Immature natural killer cell (primary cell): Measurements from ENCODE around the gene DCPS. TPM values are rescaled to one million over a fixed set of nuclear protein-coding genes. Genes with fewer than 3 reads are reported as not detected.

Experiments used
- DNase-seq, 3 donors: peaks; one replicate each; pipeline ENCODE4 v3.0.0; 2022; ENCODE audit warnings: mixed read lengths in 1 of 3
- H3K27ac Mint-ChIP-seq, 6 donors: one replicate each; pipeline ENCODE4 v1.8.0; 2020; ENCODE audit warnings: mixed read lengths in 6 of 6, mild to moderate bottlenecking in 5 of 6, inconsistent platforms in 4 of 6, moderate library complexity in 3 of 6
- H3K27me3 Mint-ChIP-seq, 3 donors: one replicate each; pipeline ENCODE4 v1.8.0; 2020 to 2021; ENCODE audit warnings: low read depth in 3 of 3, mild to moderate bottlenecking in 3 of 3, mixed read lengths in 3 of 3, moderate library complexity in 3 of 3, inconsistent platforms in 1 of 3
- H3K36me3 Mint-ChIP-seq, 3 donors: one replicate each; pipeline ENCODE4 v1.8.0; 2020; ENCODE audit warnings: mixed read lengths in 3 of 3, inconsistent platforms in 2 of 3, mild to moderate bottlenecking in 2 of 3
- H3K4me1 Mint-ChIP-seq, 2 donors: one replicate each; pipeline ENCODE4 v1.8.0; 2020; ENCODE audit warnings: inconsistent platforms in 2 of 2, mild to moderate bottlenecking in 2 of 2, mixed read lengths in 2 of 2, moderate library complexity in 1 of 2
- H3K4me3 Mint-ChIP-seq, 5 donors: one replicate each; pipeline ENCODE4 v1.8.0; 2020; ENCODE audit warnings: mild to moderate bottlenecking in 5 of 5, mixed read lengths in 5 of 5, inconsistent platforms in 3 of 5, moderate library complexity in 3 of 5
- H3K9me3 Mint-ChIP-seq, 6 donors: one replicate each; pipeline ENCODE4 v1.8.0; 2020; ENCODE audit warnings: mild to moderate bottlenecking in 6 of 6, mixed read lengths in 6 of 6, inconsistent platforms in 4 of 6, moderate library complexity in 3 of 6
- polyA plus RNA-seq, 3 donors: library from polyadenylated mRNA; unstranded; fragments of 300-500 nt; fragmentation: Illumina TruSeq; gene quantifications; one replicate each; pipeline ENCODE4 v1.2.3, GENCODE V29; 2021

Gene DCPS
- polyA plus RNA-seq, 3 donors from 2014 or later: 33.1 to 65.7 (median 40.6) TPM

GRCh38 chr11:126319374-126319740 lies 15.5 kb downstream of the DCPS start:
- H3K27me3 Mint-ChIP-seq: peaks cover 2 to 12% (median 3%) of the 10 kb centered on the region in 3 donors
- H3K4me1 Mint-ChIP-seq: peaks cover 56 to 57% of the 10 kb centered on the region in 2 donors
- H3K27ac Mint-ChIP-seq: peak overlapping the region; percentile 98 to 99 (median 98)
- H3K9me3 Mint-ChIP-seq: no peaks in the 10 kb centered on the region
- peaks cover 11 to 27% (median 19%) of the 10 kb centered on the region in 3 donors for H3K36me3 Mint-ChIP-seq
- peak overlapping the region; percentile 58 to 86 (median 80) for H3K4me3 Mint-ChIP-seq
- no peak for DNase-seq

GRCh38 chr11:126322996-126323395 lies 19.1 kb downstream of the DCPS start:
- Mint-ChIP-seq H3K27ac (no peak overlapping the region), H3K4me3 (no peak overlapping the region), H3K27me3 (peaks cover 2 to 6% (median 3%) of the 10 kb centered on the region in 3 donors), H3K36me3 (peaks cover 10 to 24% (median 14%) of the 10 kb centered on the region in 3 donors), H3K9me3 (no peaks in the 10 kb centered on the region), H3K4me1 (peaks cover 48 to 54% of the 10 kb centered on the region in 2 donors)
- no peak for DNase-seq

- Mint-ChIP-seq H3K4me1 (peaks cover 52 to 54% of the 10 kb centered on the region in 2 donors), H3K27ac (peak overlapping the region; percentile 82 to 97 (median 94)), H3K9me3 (no peaks in the 10 kb centered on the region), H3K27me3 (peaks cover 17 to 25% (median 17%) of the 10 kb centered on the region in 3 donors), H3K36me3 (peaks cover 5 to 15% (median 15%) of the 10 kb centered on the region in 3 donors), H3K4me3 (peak overlapping the region in 4 of 5 donors; percentile 36 to 55 (median 43))
- DNase-seq: no peak
These were observed 23.6 kb downstream of the DCPS start for GRCh38 chr11:126327281-126328000.

DNA sequence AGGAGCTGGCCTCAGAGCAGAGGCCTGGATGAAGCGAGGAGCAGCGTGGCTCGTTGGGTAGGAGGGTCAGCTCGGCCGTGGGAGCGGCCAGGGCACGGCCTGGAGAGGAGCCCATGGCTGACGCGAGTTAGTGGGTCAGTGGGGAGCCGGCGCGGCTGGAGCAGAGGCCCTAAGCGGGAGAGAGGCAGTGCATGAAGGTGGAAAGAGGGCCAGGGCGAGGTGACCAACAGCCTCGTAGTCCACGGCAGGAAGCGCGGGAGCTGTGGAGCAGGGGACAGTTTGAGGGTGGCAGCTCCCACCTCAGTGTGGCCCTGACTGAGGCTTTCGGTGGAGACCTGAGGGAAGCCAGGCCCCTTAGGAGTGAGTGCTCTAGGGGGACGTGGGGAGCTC lies 24.1 kb downstream of the DCPS start:
- no peak for DNase-seq
- peaks cover 5 to 15% (median 15%) of the 10 kb centered on the region in 3 donors for H3K36me3 Mint-ChIP-seq
- H3K27ac Mint-ChIP-seq: peak overlapping the region; percentile 82 to 97 (median 94)
- H3K27me3 Mint-ChIP-seq: peaks cover 17 to 26% (median 19%) of the 10 kb centered on the region in 3 donors
- no peaks in the 10 kb centered on the region for H3K9me3 Mint-ChIP-seq
- H3K4me1 Mint-ChIP-seq: peaks cover 57 to 60% of the 10 kb centered on the region in 2 donors
- H3K4me3 Mint-ChIP-seq: peak overlapping the region in 3 of 5 donors; percentile 36 to 55 (median 42)

GRCh38 chr11:126328444-126328843 lies 24.6 kb downstream of the DCPS start:
- H3K36me3 Mint-ChIP-seq: peaks cover 7 to 19% (median 19%) of the 10 kb centered on the region in 3 donors
- H3K27ac Mint-ChIP-seq: peak overlapping the region; percentile 94 to 99 (median 97)
- H3K4me1 Mint-ChIP-seq: peaks cover 62 to 64% of the 10 kb centered on the region in 2 donors
- H3K9me3 Mint-ChIP-seq: no peaks in the 10 kb centered on the region
- H3K4me3 Mint-ChIP-seq: peak overlapping the region in 1 of 5 donors; percentile 76
- no peak for DNase-seq
- peaks cover 19 to 26% (median 20%) of the 10 kb centered on the region in 3 donors for H3K27me3 Mint-ChIP-seq

DNA sequence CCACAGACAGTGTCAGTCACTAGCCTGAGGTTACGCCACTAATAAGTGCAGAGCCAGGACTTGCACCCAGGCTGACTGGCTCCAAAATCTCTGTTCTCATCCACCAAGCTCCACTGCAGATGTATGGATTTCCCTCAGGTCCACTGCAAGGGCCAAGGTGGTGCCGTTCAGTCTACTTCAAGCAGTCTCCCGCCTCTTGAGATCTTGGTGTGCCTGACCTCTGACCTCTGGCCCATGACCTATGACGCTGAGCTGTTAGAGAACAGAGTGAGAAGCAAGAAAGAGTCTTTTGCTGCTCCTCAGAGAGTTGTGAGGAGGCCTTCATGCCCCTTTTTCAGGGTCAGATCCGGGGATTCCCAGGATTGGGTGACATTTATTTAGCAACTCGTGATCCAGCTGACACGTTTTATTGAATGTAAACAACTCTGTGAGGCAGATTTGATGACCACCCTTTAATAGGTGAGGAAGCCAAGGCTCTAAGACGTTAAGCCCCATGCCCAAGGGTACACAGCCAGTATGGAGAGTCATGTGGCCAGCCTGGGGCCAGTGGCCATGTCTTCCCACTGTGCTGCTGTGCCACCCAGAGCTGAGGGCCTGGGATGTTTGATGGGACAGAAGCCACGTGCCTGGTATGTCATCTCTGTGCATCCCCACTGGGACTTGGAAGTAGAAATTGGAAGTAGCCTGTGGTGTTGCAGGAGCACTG lies 25.2 kb downstream of the DCPS start:
- H3K9me3 Mint-ChIP-seq: no peaks in the 10 kb centered on the region
- H3K4me1 Mint-ChIP-seq: peaks cover 68 to 71% of the 10 kb centered on the region in 2 donors
- H3K27me3 Mint-ChIP-seq: peaks cover 17 to 26% (median 22%) of the 10 kb centered on the region in 3 donors
- DNase-seq: peak in 1 of 3 donors; percentile 17
- peak overlapping the region; percentile 94 to 99 (median 97) for H3K27ac Mint-ChIP-seq
- H3K4me3 Mint-ChIP-seq: peak overlapping the region; percentile 64 to 81 (median 77)
- peaks cover 13 to 25% (median 21%) of the 10 kb centered on the region in 3 donors for H3K36me3 Mint-ChIP-seq

DNA sequence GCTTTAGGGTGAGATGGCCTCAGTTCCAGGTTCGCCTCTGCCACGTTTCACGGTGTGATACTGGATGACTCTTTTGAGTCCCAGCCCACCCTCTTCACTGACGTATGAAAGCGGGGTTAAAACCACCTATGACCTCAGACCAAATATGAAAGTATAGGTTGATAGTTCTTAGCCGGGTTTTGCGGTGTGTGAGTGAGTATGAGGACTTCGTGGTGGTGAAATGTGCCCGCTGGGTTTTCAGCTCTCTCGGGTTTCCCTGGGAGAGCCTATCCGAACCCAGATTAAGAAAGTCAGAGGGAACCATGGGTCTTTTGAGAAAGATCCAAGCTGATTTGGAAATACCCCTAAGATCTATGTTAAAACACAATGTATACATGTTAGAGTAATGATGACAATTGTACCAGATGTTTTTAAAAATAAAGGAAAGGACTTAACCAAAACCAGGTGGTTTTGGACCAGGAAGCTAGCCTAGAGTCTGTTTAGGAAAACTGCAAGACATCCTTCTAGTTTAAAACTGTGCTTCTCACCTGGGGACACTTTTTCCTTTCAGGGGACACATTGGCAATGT lies 25.9 kb downstream of the DCPS start:
- DNase-seq: peak; percentile 89 to 93 (median 91)
- H3K27ac Mint-ChIP-seq: peak overlapping the region; percentile 94 to 99 (median 97)
- H3K9me3 Mint-ChIP-seq: no peaks in the 10 kb centered on the region
- H3K4me1 Mint-ChIP-seq: peaks cover 73 to 77% of the 10 kb centered on the region in 2 donors
- peaks cover 13 to 25% (median 21%) of the 10 kb centered on the region in 3 donors for H3K36me3 Mint-ChIP-seq
- H3K4me3 Mint-ChIP-seq: peak overlapping the region; percentile 64 to 81 (median 77)
- peaks cover 17 to 26% (median 22%) of the 10 kb centered on the region in 3 donors for H3K27me3 Mint-ChIP-seq

GRCh38 chr11:126331286-126331685 lies 27.4 kb downstream of the DCPS start:
- Mint-ChIP-seq H3K27ac (peak overlapping the region; percentile 86 to 99 (median 96)), H3K4me3 (peak overlapping the region; percentile 20 to 82 (median 78)), H3K27me3 (peaks cover 20 to 31% (median 26%) of the 10 kb centered on the region in 3 donors), H3K9me3 (no peaks in the 10 kb centered on the region), H3K36me3 (peaks cover 11 to 27% (median 20%) of the 10 kb centered on the region in 3 donors), H3K4me1 (peaks cover 87 to 89% of the 10 kb centered on the region in 2 donors)
- no peak for DNase-seq

DNA sequence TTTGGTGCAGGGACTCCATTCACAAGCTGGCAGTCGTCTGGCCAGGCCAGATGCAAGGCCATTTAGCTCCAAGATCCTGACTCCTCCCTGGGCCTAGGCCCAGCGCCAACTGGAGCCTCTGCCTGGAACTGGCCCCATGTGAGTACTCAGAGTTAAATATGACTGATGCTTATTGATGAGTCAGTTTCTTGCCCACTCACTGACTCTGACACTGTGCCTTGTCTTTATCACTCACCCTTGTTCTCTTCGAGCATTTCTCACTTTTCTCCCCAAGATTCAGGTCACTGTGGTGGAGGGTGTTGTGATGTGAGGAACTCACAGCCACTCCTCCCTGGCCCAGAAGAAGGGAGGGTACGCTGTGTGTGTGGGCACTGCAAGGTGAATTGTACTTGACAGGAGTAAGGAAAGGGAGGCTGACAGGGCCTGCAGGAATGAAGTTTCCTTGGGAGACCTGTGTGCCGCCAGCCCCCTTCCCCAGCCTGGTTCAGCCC lies 28.4 kb downstream of the DCPS start:
- peak overlapping the region; percentile 73 to 82 (median 78) for H3K4me3 Mint-ChIP-seq
- peak overlapping the region; percentile 86 to 99 (median 96) for H3K27ac Mint-ChIP-seq
- peaks cover 20 to 31% (median 26%) of the 10 kb centered on the region in 3 donors for H3K27me3 Mint-ChIP-seq
- peaks cover 11 to 27% (median 15%) of the 10 kb centered on the region in 3 donors for H3K36me3 Mint-ChIP-seq
- DNase-seq: peak; percentile 87 to 90 (median 87)
- H3K4me1 Mint-ChIP-seq: peaks cover 93 to 95% of the 10 kb centered on the region in 2 donors
- H3K9me3 Mint-ChIP-seq: no peaks in the 10 kb centered on the region

- peaks cover 11 to 23% (median 11%) of the 10 kb centered on the region in 3 donors for H3K36me3 Mint-ChIP-seq
- peak overlapping the region; percentile 65 to 82 (median 78) for H3K4me3 Mint-ChIP-seq
- peak overlapping the region; percentile 86 to 99 (median 96) for H3K27ac Mint-ChIP-seq
- H3K9me3 Mint-ChIP-seq: no peaks in the 10 kb centered on the region
- peaks cover 20 to 31% (median 25%) of the 10 kb centered on the region in 3 donors for H3K27me3 Mint-ChIP-seq
- DNase-seq: no peak
- H3K4me1 Mint-ChIP-seq: peaks cover 86 to 93% of the 10 kb centered on the region in 2 donors
These were observed 29.3 kb downstream of the DCPS start for GRCh38 chr11:126333142-126333541.

DNA sequence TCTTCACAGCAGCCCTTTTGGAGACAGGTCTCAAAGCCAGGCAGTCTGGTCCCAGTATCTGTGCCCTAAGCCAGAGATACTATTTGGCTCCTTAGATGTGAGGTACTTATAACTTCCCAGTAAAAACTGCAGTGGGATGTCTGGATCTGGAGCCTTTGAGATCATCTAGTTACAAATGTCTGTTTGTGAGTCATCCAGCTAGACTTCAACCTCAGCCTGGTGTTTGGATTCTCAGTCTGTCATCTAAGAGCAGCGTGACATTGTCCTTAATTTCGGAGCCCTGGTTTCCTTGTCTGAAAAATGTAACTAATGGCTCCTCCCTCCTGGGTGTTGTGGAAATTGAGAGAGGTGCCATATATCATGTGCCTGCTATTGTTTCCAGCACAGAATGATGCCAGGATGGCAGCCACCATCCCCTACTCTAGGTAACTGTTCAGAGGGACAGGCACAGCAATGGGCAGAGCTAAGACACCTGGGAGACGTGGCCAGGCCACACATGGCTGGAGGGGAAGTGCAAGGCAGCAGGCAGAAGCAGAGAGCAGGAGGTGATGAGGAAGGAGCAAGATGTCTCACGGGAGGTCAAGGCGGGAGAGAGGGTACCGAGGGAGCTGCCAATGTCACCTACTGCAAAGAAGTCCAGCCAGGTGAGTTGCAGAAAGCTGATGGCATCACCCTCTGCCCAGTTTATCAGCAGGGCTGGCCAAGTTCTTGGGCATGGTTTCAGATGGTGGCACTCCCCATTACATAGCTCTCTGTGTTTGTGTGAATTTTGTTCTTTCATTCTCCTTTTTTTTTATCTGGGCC lies 31.0 kb downstream of the DCPS start:
- peaks cover 11 to 22% (median 11%) of the 10 kb centered on the region in 3 donors for H3K36me3 Mint-ChIP-seq
- peaks cover 72 to 82% of the 10 kb centered on the region in 2 donors for H3K4me1 Mint-ChIP-seq
- DNase-seq: no peak
- H3K4me3 Mint-ChIP-seq: peak overlapping the region; percentile 76 to 90 (median 83)
- no peaks in the 10 kb centered on the region for H3K9me3 Mint-ChIP-seq
- peaks cover 13 to 26% (median 18%) of the 10 kb centered on the region in 3 donors for H3K27me3 Mint-ChIP-seq
- H3K27ac Mint-ChIP-seq: peak overlapping the region; percentile 94 to 100 (median 98)

GRCh38 chr11:126335463-126335760 lies 31.6 kb downstream of the DCPS start:
- H3K36me3 Mint-ChIP-seq: peaks cover 11 to 22% (median 11%) of the 10 kb centered on the region in 3 donors
- H3K27ac Mint-ChIP-seq: peak overlapping the region; percentile 94 to 100 (median 98)
- no peak for DNase-seq
- peaks cover 66 to 77% of the 10 kb centered on the region in 2 donors for H3K4me1 Mint-ChIP-seq
- H3K4me3 Mint-ChIP-seq: peak overlapping the region in 4 of 5 donors; percentile 55 to 90 (median 80)
- H3K27me3 Mint-ChIP-seq: peaks cover 11 to 22% (median 16%) of the 10 kb centered on the region in 3 donors
- H3K9me3 Mint-ChIP-seq: no peaks in the 10 kb centered on the region
